Measurements from ENCODE around the gene TMEM132A.

Gene TMEM132A, protein sequence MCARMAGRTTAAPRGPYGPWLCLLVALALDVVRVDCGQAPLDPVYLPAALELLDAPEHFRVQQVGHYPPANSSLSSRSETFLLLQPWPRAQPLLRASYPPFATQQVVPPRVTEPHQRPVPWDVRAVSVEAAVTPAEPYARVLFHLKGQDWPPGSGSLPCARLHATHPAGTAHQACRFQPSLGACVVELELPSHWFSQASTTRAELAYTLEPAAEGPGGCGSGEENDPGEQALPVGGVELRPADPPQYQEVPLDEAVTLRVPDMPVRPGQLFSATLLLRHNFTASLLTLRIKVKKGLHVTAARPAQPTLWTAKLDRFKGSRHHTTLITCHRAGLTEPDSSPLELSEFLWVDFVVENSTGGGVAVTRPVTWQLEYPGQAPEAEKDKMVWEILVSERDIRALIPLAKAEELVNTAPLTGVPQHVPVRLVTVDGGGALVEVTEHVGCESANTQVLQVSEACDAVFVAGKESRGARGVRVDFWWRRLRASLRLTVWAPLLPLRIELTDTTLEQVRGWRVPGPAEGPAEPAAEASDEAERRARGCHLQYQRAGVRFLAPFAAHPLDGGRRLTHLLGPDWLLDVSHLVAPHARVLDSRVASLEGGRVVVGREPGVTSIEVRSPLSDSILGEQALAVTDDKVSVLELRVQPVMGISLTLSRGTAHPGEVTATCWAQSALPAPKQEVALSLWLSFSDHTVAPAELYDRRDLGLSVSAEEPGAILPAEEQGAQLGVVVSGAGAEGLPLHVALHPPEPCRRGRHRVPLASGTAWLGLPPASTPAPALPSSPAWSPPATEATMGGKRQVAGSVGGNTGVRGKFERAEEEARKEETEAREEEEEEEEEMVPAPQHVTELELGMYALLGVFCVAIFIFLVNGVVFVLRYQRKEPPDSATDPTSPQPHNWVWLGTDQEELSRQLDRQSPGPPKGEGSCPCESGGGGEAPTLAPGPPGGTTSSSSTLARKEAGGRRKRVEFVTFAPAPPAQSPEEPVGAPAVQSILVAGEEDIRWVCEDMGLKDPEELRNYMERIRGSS

DNA sequence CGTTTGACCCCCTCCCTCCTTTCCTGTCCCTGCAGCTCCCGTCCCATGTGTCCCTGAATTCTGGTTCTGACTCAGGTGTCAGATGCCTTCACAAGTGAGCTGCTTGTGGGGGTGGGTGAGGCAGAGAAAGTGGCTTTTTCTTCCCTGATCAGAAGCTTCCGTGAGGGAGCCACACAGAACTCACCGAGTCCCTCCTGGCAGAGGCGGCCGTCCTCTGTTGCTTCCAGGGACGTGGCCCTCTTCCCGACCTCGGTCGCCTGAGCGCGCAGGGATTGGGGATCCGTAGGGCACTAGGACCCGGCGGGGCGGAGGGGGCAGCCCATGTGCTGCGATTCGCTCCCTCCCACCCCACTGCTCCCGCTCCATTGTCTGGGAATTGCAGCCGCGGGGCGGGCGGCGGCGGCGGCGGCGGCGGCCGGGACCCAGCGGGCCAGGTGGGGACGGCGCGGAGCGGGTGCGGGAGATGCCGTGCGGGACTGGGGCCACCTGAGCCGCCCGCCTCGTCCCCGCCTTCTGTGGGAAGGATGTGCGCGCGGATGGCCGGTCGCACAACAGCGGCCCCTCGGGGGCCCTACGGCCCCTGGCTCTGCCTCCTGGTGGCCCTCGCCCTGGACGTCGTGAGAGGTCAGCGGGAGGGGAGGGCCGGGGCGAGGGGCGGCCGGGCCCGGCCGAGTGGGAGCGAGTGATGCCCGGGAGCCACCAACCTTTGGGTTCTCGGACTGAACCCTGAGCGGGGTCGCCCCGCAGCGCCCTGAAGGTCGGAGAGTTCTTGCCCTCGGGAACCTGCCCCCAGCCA lies at the start of gene TMEM132A:
Gene TMEM132A (plus strand): TSS at position 351 of the 796 bp plus-strand sequence. CDS start 174 bp downstream, at position 525.
- no peak for TF ChIP-seq ZNF274 (IDR thresholded peaks at IDR 0.05; ENCODE audit: low read depth, low read length)
- H3K4me3 ChIP-seq (ENCODE audit: low read length), result peak within 1 kb of the TSS; percentile 67; the same call in 1 of the 2 replicates

DNA sequence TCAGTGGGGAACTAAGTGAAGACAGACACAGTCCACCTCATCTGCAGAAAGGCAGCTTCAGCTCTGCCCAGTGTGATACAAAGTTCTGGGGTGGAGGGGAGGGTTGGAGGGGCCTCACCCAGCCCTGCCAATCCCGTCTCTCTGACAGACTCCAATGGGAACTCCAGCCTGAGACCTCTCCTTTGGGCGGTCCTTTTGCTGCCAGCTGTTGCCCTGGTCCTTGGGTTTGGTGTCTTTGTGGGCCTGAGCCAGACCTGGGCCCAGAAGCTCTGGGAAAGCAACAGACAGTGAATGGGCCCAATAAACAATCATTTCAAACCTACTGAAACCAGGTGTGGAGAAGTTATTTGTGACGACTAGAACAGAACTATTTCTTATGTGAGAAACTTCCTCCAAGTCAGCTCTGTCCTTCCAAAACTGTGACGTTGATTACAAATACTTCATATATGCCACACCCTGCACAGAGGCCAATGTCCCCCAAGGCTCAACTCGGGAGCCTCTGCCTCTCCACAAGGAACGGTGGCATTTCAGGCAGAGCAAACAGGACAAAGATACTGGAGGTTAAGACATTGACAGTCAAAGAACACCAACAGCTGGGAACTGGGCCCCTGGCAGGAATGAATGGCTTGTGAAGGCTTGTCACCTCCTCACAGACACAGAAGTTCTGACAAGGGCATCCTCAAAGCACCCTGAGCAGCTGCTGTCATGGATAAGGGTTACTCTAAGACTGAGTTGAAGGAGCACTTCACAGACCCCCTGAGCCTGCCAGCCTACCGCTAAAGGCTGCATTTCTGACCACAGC lies 48.7 kb upstream of the TMEM132A start:
- no peak for TF ChIP-seq ZNF274 (IDR thresholded peaks at IDR 0.05; ENCODE audit: low read depth, low read length)
- H3K4me3 ChIP-seq (ENCODE audit: low read length), result no peak overlapping the region

DNA sequence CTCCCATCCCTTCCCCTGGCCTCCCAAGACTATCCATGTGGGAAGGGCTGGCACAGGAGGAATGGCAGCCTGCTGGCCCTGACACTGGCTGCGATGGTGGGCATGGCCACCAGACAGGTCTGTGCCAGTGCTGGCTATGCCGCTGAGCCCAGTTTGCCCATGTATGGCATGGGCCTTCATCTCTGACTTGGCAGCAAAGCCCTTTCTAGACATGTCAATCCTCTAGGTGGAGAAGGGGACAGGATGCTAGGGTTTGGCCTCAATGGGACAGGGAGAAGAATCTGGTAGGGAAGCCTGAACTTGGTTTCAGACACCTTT lies 48.1 kb upstream of the TMEM132A start:
- no peak overlapping the region for H3K4me3 ChIP-seq (ENCODE audit: low read length)
- no peak for TF ChIP-seq ZNF274 (IDR thresholded peaks at IDR 0.05; ENCODE audit: low read depth, low read length)

DNA sequence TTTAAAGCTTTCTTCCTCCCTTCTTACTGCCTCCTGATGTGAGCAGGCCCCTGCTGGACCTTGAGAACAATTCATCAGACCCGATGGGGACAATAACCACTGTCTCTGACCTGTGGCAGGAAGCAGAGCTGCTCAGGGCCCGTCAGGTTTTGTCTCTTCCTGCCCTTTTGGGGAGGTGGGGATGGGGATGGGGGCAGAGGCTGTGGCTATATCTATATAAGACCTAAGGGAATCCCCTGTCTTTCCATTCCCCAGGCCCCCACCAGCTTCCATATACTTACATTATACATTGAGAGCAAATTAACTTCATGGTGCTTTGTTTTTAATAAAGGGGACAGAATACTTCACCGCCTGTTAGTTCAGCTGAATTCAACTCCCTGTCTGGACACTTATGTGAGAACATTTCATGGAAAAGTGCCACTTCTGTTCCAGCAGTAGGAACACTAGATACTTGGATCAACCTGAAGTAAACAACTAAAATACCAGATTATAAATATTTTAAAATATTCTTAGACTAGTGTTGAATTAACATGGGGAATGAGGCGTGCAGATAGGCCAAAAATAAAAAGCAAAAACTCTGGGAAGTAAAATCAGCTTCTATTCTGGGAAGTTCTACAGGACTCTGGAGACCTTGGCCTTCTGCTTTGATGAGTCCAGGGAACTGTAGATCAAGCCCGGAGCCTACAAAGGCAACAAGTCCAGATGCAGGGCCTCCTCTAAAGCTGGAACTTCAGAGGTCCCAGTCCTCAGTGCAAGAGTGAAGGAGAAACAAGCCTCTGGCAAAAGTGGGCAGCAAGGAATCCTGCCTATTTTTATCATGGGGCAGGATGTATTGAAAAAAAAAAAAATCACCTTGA lies 45.8 kb upstream of the TMEM132A start:
- no peak overlapping the region for H3K4me3 ChIP-seq (ENCODE audit: low read length)
- TF ChIP-seq ZNF274 (IDR thresholded peaks at IDR 0.05; ENCODE audit: low read depth, low read length), result no peak

DNA sequence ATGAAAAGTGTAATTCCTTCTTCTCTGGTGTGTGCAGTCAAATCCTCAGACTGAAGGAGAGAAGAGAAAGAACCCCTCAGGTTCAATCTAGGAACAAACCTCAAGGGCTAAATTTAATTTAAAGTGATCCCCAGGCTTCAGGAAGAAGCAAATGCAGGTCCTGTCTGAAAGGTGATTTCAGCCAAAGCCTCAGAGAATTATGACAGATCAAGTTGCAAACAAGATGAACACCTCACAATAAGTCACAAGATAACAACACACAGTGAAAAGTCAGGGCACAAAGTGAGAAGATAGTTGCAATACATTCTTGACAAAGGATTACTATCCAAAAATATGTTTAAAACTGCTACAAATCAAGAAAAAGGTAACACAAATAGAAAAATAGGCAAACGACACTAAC lies 45.2 kb upstream of the TMEM132A start:
- no peak overlapping the region for H3K4me3 ChIP-seq (ENCODE audit: low read length)
- TF ChIP-seq ZNF274 (IDR thresholded peaks at IDR 0.05; ENCODE audit: low read depth, low read length), result no peak

DNA sequence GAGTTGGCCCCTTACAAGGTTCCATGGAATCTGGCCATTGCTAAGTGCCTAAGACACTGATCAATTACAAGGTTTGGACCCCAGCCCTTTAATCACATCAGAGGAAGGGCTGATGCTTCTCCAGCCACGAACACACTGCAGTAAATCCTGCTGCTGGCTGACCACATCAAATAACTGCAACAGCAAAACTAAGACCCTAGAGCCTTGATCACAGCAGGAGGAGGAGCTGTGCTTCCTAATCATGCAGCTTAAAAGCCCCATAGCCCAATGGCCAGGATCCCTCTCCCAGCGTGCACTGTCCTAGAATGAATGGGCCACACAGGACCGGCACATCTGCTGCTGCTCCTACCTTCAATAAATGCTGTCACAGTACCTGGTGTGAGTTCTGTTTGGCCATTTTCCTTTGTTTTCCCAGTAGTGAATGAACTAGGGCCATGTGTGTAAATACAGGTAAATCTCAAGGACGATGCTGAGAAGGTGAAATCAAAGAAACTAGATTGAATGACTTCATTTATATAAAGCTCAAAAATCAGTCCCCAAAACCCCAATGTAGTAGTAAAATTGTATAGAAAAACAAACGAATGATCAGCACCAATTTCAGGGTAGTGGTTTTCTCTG lies 44.2 kb upstream of the TMEM132A start:
- H3K4me3 ChIP-seq (ENCODE audit: low read length), result no peak overlapping the region
- TF ChIP-seq ZNF274 (IDR thresholded peaks at IDR 0.05; ENCODE audit: low read depth, low read length), result no peak

DNA sequence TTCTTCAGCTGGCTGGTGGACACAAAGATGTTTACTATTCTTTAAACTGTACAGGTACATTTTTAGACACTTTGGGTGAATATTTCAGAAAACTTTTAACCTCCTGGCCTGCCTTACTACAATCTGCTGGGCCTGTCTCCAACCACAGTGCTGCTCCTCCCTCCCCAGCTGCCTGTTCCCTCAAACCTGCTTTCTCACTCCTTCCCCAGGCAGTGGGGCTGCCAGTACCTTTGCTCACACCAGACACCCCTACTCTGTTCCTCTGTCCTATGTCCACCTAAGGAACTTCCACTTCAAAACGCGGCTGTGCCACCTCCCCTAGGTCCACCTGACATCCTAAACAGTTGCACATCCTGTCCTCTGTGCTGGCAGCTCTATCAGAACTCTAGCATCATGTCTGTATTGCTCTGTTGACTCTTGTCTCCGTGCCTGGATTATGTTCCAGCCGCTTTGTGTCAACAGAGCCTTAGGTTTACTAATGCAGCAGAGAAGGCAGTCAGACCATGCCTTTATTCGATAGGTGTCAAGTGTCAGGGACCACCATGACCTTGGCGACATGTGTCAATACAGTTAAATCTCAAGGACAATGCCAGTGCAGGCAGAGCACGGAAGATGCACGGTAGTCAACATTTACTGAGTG lies 43.5 kb upstream of the TMEM132A start:
- no peak overlapping the region for H3K4me3 ChIP-seq (ENCODE audit: low read length)
- no peak for TF ChIP-seq ZNF274 (IDR thresholded peaks at IDR 0.05; ENCODE audit: low read depth, low read length)

DNA sequence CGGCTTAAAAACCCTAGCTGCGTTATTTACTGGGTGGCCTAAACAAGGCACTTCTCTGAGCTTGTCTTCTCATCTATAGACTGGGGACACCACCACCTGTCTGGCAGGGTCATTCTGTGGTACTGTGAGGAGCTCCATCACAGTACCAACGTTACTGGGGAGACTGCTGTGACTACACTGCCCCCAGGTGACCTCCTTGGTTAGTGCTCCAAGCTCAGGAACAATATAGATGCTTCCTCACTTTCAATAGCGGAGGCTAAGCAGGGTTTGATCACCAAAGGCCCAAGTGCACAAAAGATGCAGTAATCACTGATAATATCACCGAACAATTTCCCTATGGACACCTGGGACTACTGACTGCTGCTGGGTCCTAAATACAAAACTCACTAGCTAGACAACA lies 36.7 kb upstream of the TMEM132A start:
- H3K4me3 ChIP-seq (ENCODE audit: low read length), result no peak overlapping the region
- TF ChIP-seq ZNF274 (IDR thresholded peaks at IDR 0.05; ENCODE audit: low read depth, low read length), result no peak

DNA sequence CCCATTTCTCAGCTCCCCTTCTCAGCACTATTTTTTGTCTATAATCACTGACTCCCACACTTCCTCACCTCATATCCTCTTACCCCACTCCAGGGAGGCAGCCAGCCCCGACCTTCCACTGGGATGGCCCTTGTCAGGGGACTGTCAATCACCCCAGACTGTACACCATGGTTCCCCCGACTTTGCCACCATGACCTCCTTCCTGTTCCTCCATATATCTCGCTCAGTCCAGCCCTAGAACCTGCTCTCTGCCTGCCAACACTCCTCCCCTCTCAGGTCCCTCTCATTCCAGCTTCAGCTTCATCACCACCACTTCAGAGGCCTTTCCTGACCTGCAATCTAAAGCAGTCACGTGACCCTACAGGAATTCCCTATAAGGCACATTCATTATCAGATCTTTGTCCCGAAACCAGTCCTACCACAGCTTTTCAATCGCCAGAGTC lies 34.4 kb upstream of the TMEM132A start:
- H3K4me3 ChIP-seq (ENCODE audit: low read length), result no peak overlapping the region
- no peak for TF ChIP-seq ZNF274 (IDR thresholded peaks at IDR 0.05; ENCODE audit: low read depth, low read length)

DNA sequence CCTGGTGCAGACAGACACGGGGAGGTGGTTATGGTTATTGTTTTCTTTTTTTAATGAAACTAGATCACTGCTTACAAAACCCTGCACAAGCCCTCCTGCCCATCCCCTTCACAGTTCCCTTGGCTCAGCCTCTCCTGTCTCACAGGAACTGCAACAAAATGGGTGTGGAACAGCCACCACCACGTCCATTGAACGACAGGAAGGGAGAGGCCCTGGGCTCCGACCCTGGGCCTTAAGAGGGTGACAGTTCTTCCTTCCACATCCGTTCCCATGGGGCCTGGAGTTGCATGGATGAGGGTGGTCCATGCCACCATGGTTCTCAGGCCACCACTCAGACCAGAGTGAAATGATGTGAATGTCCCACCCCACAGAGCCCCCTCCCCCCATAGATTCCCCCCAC lies 33.6 kb upstream of the TMEM132A start:
- no peak overlapping the region for H3K4me3 ChIP-seq (ENCODE audit: low read length)
- no peak for TF ChIP-seq ZNF274 (IDR thresholded peaks at IDR 0.05; ENCODE audit: low read depth, low read length)

DNA sequence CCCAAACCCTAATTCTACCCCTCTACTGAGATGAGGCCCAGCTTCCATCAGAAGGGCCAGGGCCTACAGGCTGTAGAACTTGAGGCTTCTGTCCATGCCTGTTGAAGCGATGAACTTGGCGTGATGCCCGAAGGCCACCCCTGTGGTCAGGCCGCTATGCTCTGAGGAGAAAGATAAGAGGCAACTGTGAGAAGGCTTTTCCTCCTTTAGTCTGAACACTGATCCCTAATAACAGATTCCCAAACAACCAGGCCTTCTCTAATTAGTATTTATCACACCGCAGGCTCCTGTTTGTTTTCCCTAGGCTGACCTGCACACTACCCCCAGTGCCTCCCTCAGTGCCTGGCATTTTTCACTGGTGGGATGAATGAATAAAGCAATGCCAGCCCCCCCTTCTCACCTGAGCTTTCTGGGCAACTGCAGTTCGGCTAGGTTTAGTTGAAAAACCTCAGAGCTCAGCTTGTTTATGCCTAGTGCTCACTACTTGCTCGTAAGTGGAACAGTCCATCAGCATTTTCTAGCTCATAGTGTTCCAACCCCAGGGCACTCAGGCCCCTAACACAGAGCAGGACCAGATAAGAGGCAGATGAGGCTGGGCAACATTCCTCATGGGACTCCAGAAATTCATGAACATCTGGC lies 33.0 kb upstream of the TMEM132A start:
- no peak overlapping the region for H3K4me3 ChIP-seq (ENCODE audit: low read length)
- TF ChIP-seq ZNF274 (IDR thresholded peaks at IDR 0.05; ENCODE audit: low read depth, low read length), result no peak

Measured in GM08714 (cell line).